HEK293 (cell line): ENCODE measurements around the gene ZNF438.

ENCODE experiments used
- CTCF ChIA-PET: fragments of 350-600 bp; formaldehyde crosslinking; extraction: SDS; loops from one replicate; lab custom pipeline; 2021; ENCODE audit warnings: antibody characterized with exemption; lab: Yijun Ruan, JAX
- POLR2A ChIA-PET: fragments of 300-600 bp; formaldehyde crosslinking; extraction: SDS; loops from one replicate; lab custom pipeline; 2020; ENCODE audit warnings: antibody characterized with exemption, inconsistent platforms; lab: Yijun Ruan, JAX
- H3K27ac ChIP-seq: fragments of 200-500 bp; sonication (Bioruptor generic); 2 replicates; pipeline ENCODE4 v1.5.1; 2014; ENCODE audit warnings: low read depth, low read length, control low read depth, inconsistent platforms; ENCODE audit errors: extremely low read depth
- H3K36me3 ChIP-seq, 2 experiments: fragments of 200-500 bp in 1 of 2; sonication (Bioruptor generic) in 1 of 2; 1 replicate in 1 of 2; 2 replicates in 1 of 2; pipeline ENCODE4 v1.5.1; 2014 to 2017; ENCODE audit warnings: inconsistent platforms in 2 of 2, low read length in 2 of 2; ENCODE audit not compliant: control insufficient read depth in 2 of 2, insufficient read depth in 1 of 2
- H3K4me1 ChIP-seq: fragments of 200-500 bp; sonication (Bioruptor generic); 2 replicates; pipeline ENCODE4 v1.5.1; 2014; ENCODE audit warnings: mild to moderate bottlenecking, low read length, inconsistent platforms; ENCODE audit not compliant: control insufficient read depth, insufficient read depth
- H3K4me3 ChIP-seq: 2 replicates; pipeline ENCODE4 v1.5.1; 2011; ENCODE audit warnings: low read depth, mild to moderate bottlenecking, control low read depth, low read length, moderate library complexity
- H3K9me3 ChIP-seq: fragments of 200-500 bp; sonication (Bioruptor generic); 2 replicates; pipeline ENCODE4 v1.5.1; 2014; ENCODE audit warnings: low read depth, low read length, inconsistent platforms; ENCODE audit not compliant: control insufficient read depth, insufficient read depth
- OVOL3 ChIP-seq: fragments of 450-650 bp; formaldehyde crosslinking; IDR thresholded peaks from 2 replicates; pipeline ENCODE4 v1.5.1; 2016; ENCODE audit warnings: missing biosample characterization, missing genetic modification characterization
- PRDM10 ChIP-seq: fragments of 450-650 bp; formaldehyde crosslinking; IDR thresholded peaks from 2 replicates; pipeline ENCODE4 v1.5.1; 2016; ENCODE audit warnings: missing biosample characterization, missing genetic modification characterization
- RBAK ChIP-seq: fragments of 450-650 bp; formaldehyde crosslinking; IDR thresholded peaks from 2 replicates; pipeline ENCODE4 v1.5.1; 2016; ENCODE audit warnings: missing biosample characterization, missing genetic modification characterization
- YY2 ChIP-seq: fragments of 450-650 bp; formaldehyde crosslinking; IDR thresholded peaks from 2 replicates; pipeline ENCODE4 v1.5.1; 2016; ENCODE audit warnings: missing biosample characterization, missing genetic modification characterization
- ZFP3 ChIP-seq: fragments of 450-650 bp; formaldehyde crosslinking; IDR thresholded peaks from 2 replicates; pipeline ENCODE4 v1.5.1; 2016; ENCODE audit warnings: low read depth, missing biosample characterization, missing genetic modification characterization
- ZFP41 ChIP-seq: fragments of 450-650 bp; formaldehyde crosslinking; IDR thresholded peaks from 2 replicates; pipeline ENCODE4 v1.5.1; 2016; ENCODE audit warnings: missing biosample characterization, missing genetic modification characterization, borderline replicate concordance
- ZNF10 ChIP-seq: fragments of 450-650 bp; formaldehyde crosslinking; IDR thresholded peaks from 2 replicates; pipeline ENCODE4 v1.5.1; 2017; ENCODE audit warnings: missing biosample characterization, missing genetic modification characterization
- ZNF138 ChIP-seq: fragments of 450-650 bp; formaldehyde crosslinking; IDR thresholded peaks from 2 replicates; pipeline ENCODE4 v1.5.1; 2016; ENCODE audit warnings: missing biosample characterization, missing genetic modification characterization, borderline replicate concordance
- ZNF148 ChIP-seq: fragments of 450-650 bp; formaldehyde crosslinking; IDR thresholded peaks from 2 replicates; pipeline ENCODE4 v1.5.0; 2017; ENCODE audit warnings: missing biosample characterization, missing genetic modification characterization, borderline replicate concordance
- ZNF155 ChIP-seq: fragments of 450-650 bp; formaldehyde crosslinking; IDR thresholded peaks from 2 replicates; pipeline ENCODE4 v1.5.1; 2016; ENCODE audit warnings: missing biosample characterization, missing genetic modification characterization
- ZNF24 ChIP-seq: fragments of 450-650 bp; formaldehyde crosslinking; IDR thresholded peaks from 2 replicates; pipeline ENCODE4 v1.5.1; 2016; ENCODE audit warnings: missing biosample characterization, missing genetic modification characterization
- ZNF324 ChIP-seq: fragments of 450-650 bp; formaldehyde crosslinking; IDR thresholded peaks from 2 replicates; pipeline ENCODE4 v1.5.1; 2016; ENCODE audit warnings: missing biosample characterization, missing genetic modification characterization
- ZNF529 ChIP-seq: fragments of 450-650 bp; formaldehyde crosslinking; IDR thresholded peaks from 2 replicates; pipeline ENCODE4 v1.5.1; 2017; ENCODE audit warnings: missing genetic modification characterization, missing biosample characterization; ENCODE audit not compliant: insufficient replicate concordance
- ZNF560 ChIP-seq: fragments of 450-650 bp; formaldehyde crosslinking; IDR thresholded peaks from 2 replicates; pipeline ENCODE4 v1.5.1; 2017; ENCODE audit warnings: missing biosample characterization, missing genetic modification characterization, borderline replicate concordance
- ZNF623 ChIP-seq: fragments of 450-650 bp; formaldehyde crosslinking; IDR thresholded peaks from 2 replicates; pipeline ENCODE4 v1.5.1; 2016; ENCODE audit warnings: missing biosample characterization, missing genetic modification characterization
- ZNF664 ChIP-seq: fragments of 450-650 bp; formaldehyde crosslinking; IDR thresholded peaks from 2 replicates; pipeline ENCODE4 v1.5.1; 2016; ENCODE audit warnings: missing biosample characterization, missing genetic modification characterization
- TF ChIP-seq, protein P1 (sequence below): fragments of 450-650 bp; formaldehyde crosslinking; IDR thresholded peaks from 2 replicates; pipeline ENCODE4 v1.5.1; 2016; ENCODE audit warnings: missing biosample characterization, missing genetic modification characterization, low read depth
- TF ChIP-seq, protein P2 (sequence below): fragments of 450-650 bp; formaldehyde crosslinking; IDR thresholded peaks from 2 replicates; pipeline ENCODE4 v1.5.1; 2016; ENCODE audit warnings: missing biosample characterization, missing genetic modification characterization

Gene ZNF438

DNA sequence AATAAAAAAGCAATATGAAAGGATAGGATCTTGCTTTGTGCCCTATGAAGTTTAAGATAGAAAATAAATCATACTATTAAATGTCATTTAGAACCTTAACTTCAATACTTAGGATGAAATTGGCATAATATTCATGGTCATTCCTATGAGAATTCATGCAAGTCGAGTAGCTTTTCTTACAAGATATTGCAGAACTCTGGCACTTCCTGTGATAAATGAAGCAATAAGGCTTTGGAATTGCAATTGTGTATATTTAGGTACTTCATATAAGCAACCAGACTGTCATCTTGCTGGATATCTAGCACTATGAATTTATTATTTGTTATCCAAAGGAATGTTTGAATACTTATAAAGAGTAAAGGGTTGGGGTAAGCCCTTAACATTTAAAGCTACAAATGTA is 116.5 kb downstream of the ZNF438 start (continued):
- TF ChIP-seq PRDM10 (tag by site-specific recombination) (no peak), ZNF324 (no peak), YY2 (tag by site-specific recombination) (no peak), ZNF155 (tag by site-specific recombination) (no peak), ZNF138 (tag by site-specific recombination) (no peak), ZFP3 (tag by site-specific recombination) (no peak), ZFP41 (no peak), ZNF623 (no peak)

GRCh38 chr10:30911303-30911863 is 120.3 kb downstream of the ZNF438 start:
- TF ChIP-seq ZNF148 (no peak), ZNF24 (tag by site-specific recombination) (no peak)
- H3K4me3 ChIP-seq: no peak overlapping the region
- no peaks in the 10 kb centered on the region for H3K36me3 ChIP-seq
- ChIA-PET POLR2A (no interaction called here), CTCF (interaction anchor here (0.6 kb wide), 1 partner anchor 116 kb away, joined by 3 read pairs; no protein-coding TSS in a partner anchor)
- H3K9me3 ChIP-seq: no peaks in the 10 kb centered on the region
- H3K4me1 ChIP-seq: no peaks in the 10 kb centered on the region
- no peak overlapping the region for H3K27ac ChIP-seq

- Histone ChIP-seq H3K27ac (no peak overlapping the region), H3K4me3 (no peak overlapping the region), H3K9me3 (no peaks in the 10 kb centered on the region), H3K4me1 (no peaks in the 10 kb centered on the region)
- CTCF ChIA-PET: no interaction called here
- POLR2A ChIA-PET: no interaction called here
- TF ChIP-seq ZNF664 (no peak), OVOL3 (no peak), ZNF560 (tag by site-specific recombination) (no peak), ZNF10 (tag by site-specific recombination) (no peak), ZNF529 (tag by site-specific recombination) (no peak), RBAK (tag by site-specific recombination) (no peak)
- TF ChIP-seq, protein P1, sequence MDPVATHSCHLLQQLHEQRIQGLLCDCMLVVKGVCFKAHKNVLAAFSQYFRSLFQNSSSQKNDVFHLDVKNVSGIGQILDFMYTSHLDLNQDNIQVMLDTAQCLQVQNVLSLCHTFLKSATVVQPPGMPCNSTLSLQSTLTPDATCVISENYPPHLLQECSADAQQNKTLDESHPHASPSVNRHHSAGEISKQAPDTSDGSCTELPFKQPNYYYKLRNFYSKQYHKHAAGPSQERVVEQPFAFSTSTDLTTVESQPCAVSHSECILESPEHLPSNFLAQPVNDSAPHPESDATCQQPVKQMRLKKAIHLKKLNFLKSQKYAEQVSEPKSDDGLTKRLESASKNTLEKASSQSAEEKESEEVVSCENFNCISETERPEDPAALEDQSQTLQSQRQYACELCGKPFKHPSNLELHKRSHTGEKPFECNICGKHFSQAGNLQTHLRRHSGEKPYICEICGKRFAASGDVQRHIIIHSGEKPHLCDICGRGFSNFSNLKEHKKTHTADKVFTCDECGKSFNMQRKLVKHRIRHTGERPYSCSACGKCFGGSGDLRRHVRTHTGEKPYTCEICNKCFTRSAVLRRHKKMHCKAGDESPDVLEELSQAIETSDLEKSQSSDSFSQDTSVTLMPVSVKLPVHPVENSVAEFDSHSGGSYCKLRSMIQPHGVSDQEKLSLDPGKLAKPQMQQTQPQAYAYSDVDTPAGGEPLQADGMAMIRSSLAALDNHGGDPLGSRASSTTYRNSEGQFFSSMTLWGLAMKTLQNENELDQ (tag by site-specific recombination): no peak
- TF ChIP-seq, protein P2, sequence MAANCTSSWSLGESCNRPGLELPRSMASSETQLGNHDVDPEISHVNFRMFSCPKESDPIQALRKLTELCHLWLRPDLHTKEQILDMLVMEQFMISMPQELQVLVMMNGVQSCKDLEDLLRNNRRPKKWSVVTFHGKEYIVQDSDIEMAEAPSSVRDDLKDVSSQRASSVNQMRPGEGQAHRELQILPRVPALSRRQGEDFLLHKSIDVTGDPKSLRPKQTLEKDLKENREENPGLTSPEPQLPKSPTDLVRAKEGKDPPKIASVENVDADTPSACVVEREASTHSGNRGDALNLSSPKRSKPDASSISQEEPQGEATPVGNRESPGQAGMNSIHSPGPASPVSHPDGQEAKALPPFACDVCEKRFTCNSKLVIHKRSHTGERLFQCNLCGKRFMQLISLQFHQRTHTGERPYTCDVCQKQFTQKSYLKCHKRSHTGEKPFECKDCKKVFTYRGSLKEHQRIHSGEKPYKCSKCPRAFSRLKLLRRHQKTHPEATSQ (tag by site-specific recombination): no peak
- TF ChIP-seq, all 188 proteins: peak for 0
- H3K36me3 ChIP-seq: no peaks in the 10 kb centered on the region
Measured at GRCh38 chr10:30903397-30904138, 128.1 kb downstream of the ZNF438 start.
